ENCODE results near the gene SLX9. TPM values are rescaled to one million over a fixed set of nuclear protein-coding genes. Genes with fewer than 3 reads are reported as not detected.
A peak's percentile ranks its signal among the peaks of the same experiment; 100 is the strongest.
"Not testable (repeated sequence)": the region's sequence is repeated elsewhere in the genome, so short reads cannot be mapped to it uniquely, and the experiment has no call there.

SLX9 gene
- polyA plus RNA-seq, 1 donor, result 19.4 TPM

DNA sequence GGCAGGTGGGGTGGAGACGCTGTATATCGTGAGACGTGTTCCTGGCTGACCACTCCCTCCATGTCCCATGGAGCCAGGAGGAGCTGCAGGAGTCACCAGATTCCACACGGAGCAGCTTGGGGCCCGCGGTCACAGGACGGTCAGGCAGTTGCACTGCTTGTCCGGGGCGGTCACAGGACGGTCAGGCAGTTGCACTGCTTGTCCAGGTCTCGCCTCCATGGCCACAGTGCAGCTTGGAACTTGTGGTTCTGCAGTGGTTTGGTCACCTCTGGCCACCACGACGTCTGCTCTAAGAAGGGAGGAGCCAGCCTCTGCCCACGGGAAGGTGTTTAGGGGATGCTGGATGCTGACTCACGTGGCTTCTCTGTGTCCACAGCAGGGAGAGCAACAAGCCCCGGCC lies 33.0 kb downstream of the SLX9 start:
- Histone ChIP-seq H3K4me1 (ENCODE audit: control insufficient read depth, insufficient read depth, low read length) (no peaks in the 10 kb centered on the region), H3K36me3 (ENCODE audit: control insufficient read depth, insufficient read depth, low read length) (peaks cover 27% of the 10 kb centered on the region), H3K27ac (ENCODE audit: low read length) (no peak overlapping the region), H3K27me3 (ENCODE audit: control insufficient read depth, insufficient read depth, low read length) (no peaks in the 10 kb centered on the region), H3K4me3 (ENCODE audit: low read length) (no peak overlapping the region), H3K9me3 (ENCODE audit: control insufficient read depth, low read depth, low read length) (no peaks in the 10 kb centered on the region)
- no CpG with 5 or more reads among the region's 16 CpGs for WGBS (ENCODE audit: insufficient coverage, low lambda C conversion rate)
- no peak for DNase-seq

DNA sequence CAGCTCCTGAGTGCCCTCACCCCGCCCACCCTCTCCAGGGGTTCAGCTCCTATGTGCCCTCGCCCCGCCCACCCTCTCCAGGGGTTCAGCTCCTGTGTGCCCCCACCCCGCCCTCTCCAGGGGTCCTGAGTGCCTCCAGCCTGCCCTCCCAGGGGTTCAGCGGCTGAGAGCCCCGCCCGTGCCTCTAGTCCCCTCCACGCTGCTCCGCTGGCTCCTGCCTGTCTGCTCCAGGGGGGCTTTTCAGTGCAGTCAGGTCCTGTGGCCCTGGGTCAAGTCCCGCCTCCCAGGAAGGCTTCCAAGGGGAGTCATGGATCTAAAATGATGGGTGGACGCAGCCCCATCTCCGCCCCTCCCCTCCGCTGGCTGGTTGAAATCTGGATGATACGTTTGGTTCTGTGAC lies 33.8 kb downstream of the SLX9 start:
- no peak overlapping the region for H3K4me3 ChIP-seq (ENCODE audit: low read length)
- H3K36me3 ChIP-seq (ENCODE audit: control insufficient read depth, insufficient read depth, low read length), result peaks cover 22% of the 10 kb centered on the region
- WGBS (ENCODE audit: insufficient coverage, low lambda C conversion rate), result no CpG with 5 or more reads among the region's 14 CpGs
- H3K27ac ChIP-seq (ENCODE audit: low read length), result no peak overlapping the region
- H3K4me1 ChIP-seq (ENCODE audit: control insufficient read depth, insufficient read depth, low read length), result no peaks in the 10 kb centered on the region
- H3K9me3 ChIP-seq (ENCODE audit: control insufficient read depth, low read depth, low read length), result no peaks in the 10 kb centered on the region
- DNase-seq, result no peak
- no peaks in the 10 kb centered on the region for H3K27me3 ChIP-seq (ENCODE audit: control insufficient read depth, insufficient read depth, low read length)

DNA sequence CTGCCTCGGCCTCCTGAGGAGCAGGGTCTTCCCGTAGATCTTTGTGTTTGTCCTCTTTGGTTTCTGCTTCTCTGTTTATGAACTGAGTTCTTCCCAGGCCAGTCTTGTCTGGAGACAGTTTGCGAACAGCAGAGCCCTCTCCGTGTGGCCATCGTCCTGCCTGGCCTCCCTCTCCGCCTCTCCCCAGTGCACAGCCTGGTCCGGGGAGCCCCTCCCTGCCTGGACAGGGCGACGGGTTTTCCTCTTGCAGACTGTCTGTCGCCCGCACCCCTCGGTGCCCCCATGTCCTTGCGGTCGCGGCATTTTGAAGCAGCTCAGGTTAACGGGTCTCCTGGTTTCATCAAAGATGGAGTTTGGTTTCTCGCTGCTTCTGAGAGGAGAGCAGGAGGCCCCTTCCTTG lies 34.8 kb downstream of the SLX9 start:
- Histone ChIP-seq H3K27ac (ENCODE audit: low read length) (no peak overlapping the region), H3K4me1 (ENCODE audit: control insufficient read depth, insufficient read depth, low read length) (no peaks in the 10 kb centered on the region), H3K9me3 (ENCODE audit: control insufficient read depth, low read depth, low read length) (no peaks in the 10 kb centered on the region), H3K4me3 (ENCODE audit: low read length) (no peak overlapping the region), H3K27me3 (ENCODE audit: control insufficient read depth, insufficient read depth, low read length) (no peaks in the 10 kb centered on the region), H3K36me3 (ENCODE audit: control insufficient read depth, insufficient read depth, low read length) (peaks cover 17% of the 10 kb centered on the region)
- no peak for DNase-seq
- no CpG with 5 or more reads among the region's 17 CpGs for WGBS (ENCODE audit: insufficient coverage, low lambda C conversion rate)

DNA sequence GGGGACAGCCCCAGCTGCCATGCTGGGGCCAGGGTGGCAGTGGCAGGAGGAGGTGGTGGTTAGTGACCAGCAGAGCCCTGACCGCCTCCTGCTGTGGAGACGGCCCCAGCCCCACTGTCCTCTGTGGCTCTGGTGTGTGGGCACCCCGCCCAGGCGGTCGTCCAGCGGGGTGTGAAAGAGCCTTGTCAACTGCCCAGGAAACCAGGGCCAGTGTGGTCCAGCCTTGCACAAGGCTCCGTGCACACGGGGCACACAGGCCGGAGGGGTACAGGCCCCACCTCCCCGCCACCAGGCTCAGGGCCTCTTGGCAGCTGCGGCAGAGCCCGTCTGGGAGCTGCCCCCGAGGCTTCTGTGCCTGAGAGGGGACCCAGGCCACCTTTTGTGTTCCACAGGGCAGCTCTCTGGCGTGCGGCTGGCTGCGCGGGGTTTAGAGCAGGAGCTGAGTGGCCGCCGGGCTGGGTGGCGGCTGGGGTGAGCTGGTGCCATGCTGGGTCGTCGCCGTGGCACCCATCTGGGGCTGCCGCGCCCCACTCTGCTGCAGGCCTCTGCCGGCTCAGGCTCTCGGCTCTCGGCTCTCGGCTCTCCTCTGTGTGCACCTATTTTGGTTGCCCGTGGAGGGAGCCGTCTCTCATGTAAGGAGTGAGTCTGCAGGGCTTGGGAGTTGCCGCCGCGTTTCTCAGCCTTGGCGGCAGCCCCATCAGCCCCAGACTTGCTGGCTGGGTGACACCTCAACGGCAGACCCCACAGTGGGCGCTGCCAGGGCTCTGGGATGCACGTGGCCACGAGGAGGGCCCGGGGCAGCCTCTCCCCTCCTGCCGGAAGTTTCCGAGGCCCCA lies 36.1 kb downstream of the SLX9 start:
- Histone ChIP-seq H3K9me3 (ENCODE audit: control insufficient read depth, low read depth, low read length) (no peaks in the 10 kb centered on the region), H3K36me3 (ENCODE audit: control insufficient read depth, insufficient read depth, low read length) (peaks cover 17% of the 10 kb centered on the region), H3K4me3 (ENCODE audit: low read length) (no peak overlapping the region), H3K27me3 (ENCODE audit: control insufficient read depth, insufficient read depth, low read length) (no peaks in the 10 kb centered on the region), H3K27ac (ENCODE audit: low read length) (no peak overlapping the region), H3K4me1 (ENCODE audit: control insufficient read depth, insufficient read depth, low read length) (no peaks in the 10 kb centered on the region)
- no peak for DNase-seq
- WGBS (ENCODE audit: insufficient coverage, low lambda C conversion rate), result no CpG with 5 or more reads among the region's 42 CpGs

DNA sequence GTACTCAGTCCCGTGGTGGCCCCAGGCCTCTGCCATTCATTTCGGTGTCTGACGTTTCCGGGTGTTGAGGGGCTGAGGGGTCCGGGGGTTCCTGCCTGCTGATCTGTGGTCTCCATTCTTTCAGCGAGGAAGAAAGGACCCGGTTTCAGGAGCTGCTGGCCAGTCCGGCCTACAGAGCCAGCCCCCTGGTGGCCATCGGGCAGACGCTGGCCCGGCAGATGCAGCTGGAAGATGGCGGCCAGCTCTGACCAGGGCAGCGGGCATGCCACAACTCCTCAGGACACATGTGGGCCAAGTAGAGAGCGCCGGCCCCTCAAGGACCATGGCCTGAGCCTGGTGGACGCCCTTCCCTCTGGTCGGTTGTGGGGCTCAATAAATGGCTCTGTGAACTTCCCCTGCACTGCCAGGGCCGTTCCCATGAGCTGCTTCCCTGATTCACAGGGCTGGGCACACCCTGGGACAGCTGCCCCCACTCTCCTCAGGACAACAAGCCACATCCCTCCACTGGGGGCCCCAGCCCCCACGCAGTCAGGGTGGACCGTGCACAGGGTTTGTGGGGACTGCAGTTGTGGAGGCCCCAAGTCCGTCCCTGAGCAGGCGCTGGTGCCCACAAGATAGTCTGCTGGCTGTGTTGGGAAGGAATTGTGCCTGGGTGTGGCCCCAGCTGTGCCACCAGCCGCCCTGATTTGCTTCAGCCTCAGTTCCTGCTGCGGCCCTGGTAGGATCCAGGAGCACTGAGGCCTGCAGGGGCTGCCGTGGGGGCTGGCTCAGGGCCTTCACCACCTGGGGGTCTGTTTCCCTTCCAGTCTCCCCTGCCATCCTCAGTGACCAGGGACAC lies 36.9 kb downstream of the SLX9 start:
- peaks cover 17% of the 10 kb centered on the region for H3K36me3 ChIP-seq (ENCODE audit: control insufficient read depth, insufficient read depth, low read length)
- WGBS (ENCODE audit: insufficient coverage, low lambda C conversion rate), result no CpG with 5 or more reads among the region's 25 CpGs
- not testable (repeated sequence) for DNase-seq; H3K9me3 ChIP-seq (ENCODE audit: control insufficient read depth, low read depth, low read length); H3K27me3 ChIP-seq (ENCODE audit: control insufficient read depth, insufficient read depth, low read length); H3K4me1 ChIP-seq (ENCODE audit: control insufficient read depth, insufficient read depth, low read length); H3K4me3 ChIP-seq (ENCODE audit: low read length); H3K27ac ChIP-seq (ENCODE audit: low read length)

GRCh38 chr21:44977616-44978340 lies 37.9 kb downstream of the SLX9 start:
- WGBS (ENCODE audit: insufficient coverage, low lambda C conversion rate), result no CpG with 5 or more reads among the region's 22 CpGs
- H3K36me3 ChIP-seq (ENCODE audit: control insufficient read depth, insufficient read depth, low read length), result peaks cover 17% of the 10 kb centered on the region
- H3K4me3 ChIP-seq (ENCODE audit: low read length), result no peak overlapping the region
- H3K27me3 ChIP-seq (ENCODE audit: control insufficient read depth, insufficient read depth, low read length), result no peaks in the 10 kb centered on the region
- no peaks in the 10 kb centered on the region for H3K9me3 ChIP-seq (ENCODE audit: control insufficient read depth, low read depth, low read length)
- no peaks in the 10 kb centered on the region for H3K4me1 ChIP-seq (ENCODE audit: control insufficient read depth, insufficient read depth, low read length)
- no peak for DNase-seq
- no peak overlapping the region for H3K27ac ChIP-seq (ENCODE audit: low read length)

DNA sequence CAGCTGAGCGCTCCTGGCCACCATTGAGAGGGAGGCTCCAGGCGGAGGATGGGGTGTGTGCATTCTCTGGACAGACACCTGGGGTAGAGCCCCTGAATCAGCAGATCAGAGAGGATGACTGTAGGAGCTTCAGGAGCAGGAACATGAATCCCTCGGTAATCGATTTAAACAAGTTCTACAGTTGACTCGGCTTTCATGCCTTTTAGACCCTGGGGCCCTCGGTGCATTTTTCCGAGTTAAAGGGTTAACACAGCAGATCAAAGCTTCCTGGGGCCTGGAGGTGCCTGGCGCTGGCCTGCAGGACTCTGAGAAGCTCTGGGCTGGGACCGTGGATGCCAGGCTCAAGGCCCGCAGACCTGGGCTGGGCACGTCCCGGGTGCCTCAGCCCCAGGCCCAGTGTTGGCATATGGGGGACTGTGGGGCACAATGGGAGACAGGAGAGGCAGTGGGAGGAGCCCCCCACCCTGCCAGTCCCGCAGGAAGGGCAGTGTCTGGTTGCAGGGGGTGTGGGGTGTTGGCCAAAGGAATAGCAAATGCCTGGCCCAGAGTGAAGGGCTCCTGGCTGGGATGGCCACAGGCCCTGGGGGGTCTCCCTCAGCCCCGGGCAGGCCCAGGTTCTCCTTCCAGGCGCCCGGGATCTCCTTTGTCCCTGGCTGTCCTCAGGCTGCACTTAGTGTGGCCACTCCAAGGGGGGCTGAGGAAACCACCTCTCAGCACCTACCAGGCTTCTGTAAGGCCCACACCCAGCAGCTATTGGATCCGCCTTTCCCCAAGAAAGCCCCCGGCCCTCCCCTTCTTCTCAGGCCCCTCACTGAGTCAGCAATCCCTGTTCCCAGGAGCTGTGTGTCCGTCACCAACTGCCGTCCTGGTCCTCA lies 40.1 kb downstream of the SLX9 start:
- WGBS (ENCODE audit: insufficient coverage, low lambda C conversion rate), result no CpG with 5 or more reads among the region's 20 CpGs
- peaks cover 2% of the 10 kb centered on the region for H3K4me1 ChIP-seq (ENCODE audit: control insufficient read depth, insufficient read depth, low read length)
- no peaks in the 10 kb centered on the region for H3K9me3 ChIP-seq (ENCODE audit: control insufficient read depth, low read depth, low read length)
- H3K27ac ChIP-seq (ENCODE audit: low read length), result no peak overlapping the region
- H3K27me3 ChIP-seq (ENCODE audit: control insufficient read depth, insufficient read depth, low read length), result peaks cover 2% of the 10 kb centered on the region
- peaks cover 9% of the 10 kb centered on the region for H3K36me3 ChIP-seq (ENCODE audit: control insufficient read depth, insufficient read depth, low read length)
- no peak for DNase-seq
- H3K4me3 ChIP-seq (ENCODE audit: low read length), result no peak overlapping the region

DNA sequence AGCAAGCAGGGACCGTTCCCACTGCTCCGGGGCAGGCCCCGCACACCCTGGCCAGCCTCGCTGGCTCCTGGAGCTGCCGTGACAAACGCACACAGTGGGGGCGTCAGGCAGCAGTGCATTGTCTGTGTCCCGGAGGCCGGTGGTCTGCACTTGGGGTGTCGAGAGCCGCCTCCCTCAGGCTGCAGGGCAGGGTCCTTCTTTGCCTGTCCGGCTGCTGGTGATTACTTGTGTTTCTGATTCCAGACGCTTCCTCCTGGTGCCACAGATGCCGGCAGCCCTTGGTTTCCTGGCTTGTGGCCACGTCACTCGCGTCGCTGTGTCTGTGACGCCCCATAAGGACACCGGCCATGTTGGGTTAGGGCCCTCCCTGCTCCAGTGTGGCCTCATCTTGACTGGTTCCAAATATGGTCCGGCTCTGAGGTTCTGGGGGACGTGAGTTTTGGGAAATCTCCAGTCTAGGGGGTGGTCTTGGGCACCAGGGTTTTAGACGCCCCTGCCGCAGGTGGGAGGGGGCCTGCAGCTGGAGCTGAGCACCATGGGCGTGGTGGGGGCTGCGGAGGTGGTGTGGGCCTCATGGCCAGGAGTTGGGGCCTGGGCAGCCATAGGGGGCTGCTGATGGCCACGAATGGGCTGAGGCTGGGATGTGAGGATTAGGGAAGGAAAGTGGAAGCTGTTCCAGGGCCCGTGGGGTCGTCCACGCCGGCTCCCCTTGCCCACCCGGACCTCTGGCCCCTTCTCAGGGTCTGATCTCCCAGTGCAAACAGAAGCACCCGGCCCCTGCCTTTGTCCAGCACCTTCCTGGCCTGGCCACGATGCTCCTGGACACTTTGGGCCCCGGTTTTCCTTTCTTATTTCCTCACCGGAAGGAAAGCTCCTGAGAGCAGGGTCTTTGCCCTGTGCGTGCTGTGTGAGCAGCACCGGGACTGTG lies 41.0 kb downstream of the SLX9 start:
- 100% methylated on average over 1 of the region's 38 CpGs for WGBS (ENCODE audit: insufficient coverage, low lambda C conversion rate)
- Histone ChIP-seq H3K36me3 (ENCODE audit: control insufficient read depth, insufficient read depth, low read length) (peaks cover 3% of the 10 kb centered on the region), H3K4me1 (ENCODE audit: control insufficient read depth, insufficient read depth, low read length) (peaks cover 2% of the 10 kb centered on the region), H3K27me3 (ENCODE audit: control insufficient read depth, insufficient read depth, low read length) (peaks cover 2% of the 10 kb centered on the region), H3K4me3 (ENCODE audit: low read length) (no peak overlapping the region), H3K27ac (ENCODE audit: low read length) (no peak overlapping the region), H3K9me3 (ENCODE audit: control insufficient read depth, low read depth, low read length) (no peaks in the 10 kb centered on the region)
- DNase-seq, result no peak

GRCh38 chr21:44982558-44983250 lies 42.9 kb downstream of the SLX9 start:
- Histone ChIP-seq H3K9me3 (ENCODE audit: control insufficient read depth, low read depth, low read length) (no peaks in the 10 kb centered on the region), H3K27me3 (ENCODE audit: control insufficient read depth, insufficient read depth, low read length) (peaks cover 2% of the 10 kb centered on the region), H3K4me3 (ENCODE audit: low read length) (no peak overlapping the region), H3K4me1 (ENCODE audit: control insufficient read depth, insufficient read depth, low read length) (peaks cover 2% of the 10 kb centered on the region), H3K36me3 (ENCODE audit: control insufficient read depth, insufficient read depth, low read length) (no peaks in the 10 kb centered on the region), H3K27ac (ENCODE audit: low read length) (no peak overlapping the region)
- peak in 1 of 2 donors; percentile 43 for DNase-seq
- no CpG with 5 or more reads among the region's 41 CpGs for WGBS (ENCODE audit: insufficient coverage, low lambda C conversion rate)
